ENCODE results near the gene MB. TPM values are rescaled to one million over a fixed set of nuclear protein-coding genes. Genes with fewer than 3 reads are reported as not detected.

Gene MB
- total and polyA plus RNA-seq, 5 donors from 2014 or later = not detected

DNA sequence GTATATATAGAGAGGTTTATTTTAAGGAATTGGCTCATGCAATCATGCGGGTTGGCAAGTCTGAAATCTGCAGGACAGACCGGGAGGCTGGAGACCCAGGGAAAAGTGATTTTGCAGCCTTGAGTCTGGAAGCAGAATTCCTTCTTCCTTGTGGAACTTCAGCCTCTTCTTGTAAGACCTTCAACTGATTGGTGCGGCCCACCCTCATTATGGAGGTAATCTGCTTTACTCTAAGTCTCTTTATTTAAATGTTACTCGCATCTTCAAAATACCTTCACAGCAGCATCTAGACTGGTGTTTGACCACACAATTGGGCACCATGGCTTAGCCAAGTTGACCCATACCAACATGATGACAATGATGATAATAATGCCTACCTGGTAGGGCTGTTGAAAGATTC, 17.8 kb downstream of the MB start:
- Histone ChIP-seq H3K9me3 (ENCODE audit: control insufficient read depth in 2 of 2, low read length in 2 of 2) (no peaks in the 10 kb centered on the region), H3K36me3 (ENCODE audit: control insufficient read depth, insufficient read depth, low read length) (no peaks in the 10 kb centered on the region), H3K27me3 (ENCODE audit: control insufficient read depth, insufficient read depth, low read length) (no peaks in the 10 kb centered on the region), H3K4me1 (ENCODE audit: control insufficient read depth, insufficient read depth, low read length, poor library complexity, severe bottlenecking) (no peaks in the 10 kb centered on the region), H3K4me3 (ENCODE audit: low read depth, low read length) (no peak overlapping the region), H3K27ac (ENCODE audit: insufficient read depth, low read length, poor library complexity, severe bottlenecking) (no peak overlapping the region)
- no peak overlapping the region for H3K4me3 Mint-ChIP-seq
- no peaks in the 10 kb centered on the region for H3K36me3 Mint-ChIP-seq
- DNase-seq (no peak), ATAC-seq (ENCODE audit: low read depth in 2 of 2) (no peak)
- no peak overlapping the region for H3K27ac Mint-ChIP-seq
- no peaks in the 10 kb centered on the region for H3K27me3 Mint-ChIP-seq
- H3K9me3 Mint-ChIP-seq = peaks cover 0 to 3% (median 0%) of the 10 kb centered on the region in 7 donors
- H3K4me1 Mint-ChIP-seq = no peaks in the 10 kb centered on the region

DNA sequence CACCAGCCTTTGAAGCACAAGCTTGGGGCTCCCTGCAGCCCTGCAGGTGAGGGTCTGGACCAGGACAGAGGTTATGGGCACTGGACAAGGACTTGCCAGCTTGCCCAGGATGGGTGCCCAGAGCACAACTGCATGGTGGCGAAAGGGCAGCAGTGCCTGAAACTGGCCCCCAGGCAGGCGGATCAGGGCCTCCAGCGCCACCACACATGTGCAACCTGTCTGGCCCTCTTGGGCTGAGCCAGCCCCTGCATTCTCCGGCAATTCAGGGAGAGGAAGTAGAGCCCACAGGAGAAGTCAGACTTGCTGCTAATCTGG, 18.8 kb downstream of the MB start:
- no peak overlapping the region for H3K4me3 Mint-ChIP-seq
- H3K27me3 Mint-ChIP-seq = no peaks in the 10 kb centered on the region
- no peaks in the 10 kb centered on the region for H3K36me3 Mint-ChIP-seq

DNA sequence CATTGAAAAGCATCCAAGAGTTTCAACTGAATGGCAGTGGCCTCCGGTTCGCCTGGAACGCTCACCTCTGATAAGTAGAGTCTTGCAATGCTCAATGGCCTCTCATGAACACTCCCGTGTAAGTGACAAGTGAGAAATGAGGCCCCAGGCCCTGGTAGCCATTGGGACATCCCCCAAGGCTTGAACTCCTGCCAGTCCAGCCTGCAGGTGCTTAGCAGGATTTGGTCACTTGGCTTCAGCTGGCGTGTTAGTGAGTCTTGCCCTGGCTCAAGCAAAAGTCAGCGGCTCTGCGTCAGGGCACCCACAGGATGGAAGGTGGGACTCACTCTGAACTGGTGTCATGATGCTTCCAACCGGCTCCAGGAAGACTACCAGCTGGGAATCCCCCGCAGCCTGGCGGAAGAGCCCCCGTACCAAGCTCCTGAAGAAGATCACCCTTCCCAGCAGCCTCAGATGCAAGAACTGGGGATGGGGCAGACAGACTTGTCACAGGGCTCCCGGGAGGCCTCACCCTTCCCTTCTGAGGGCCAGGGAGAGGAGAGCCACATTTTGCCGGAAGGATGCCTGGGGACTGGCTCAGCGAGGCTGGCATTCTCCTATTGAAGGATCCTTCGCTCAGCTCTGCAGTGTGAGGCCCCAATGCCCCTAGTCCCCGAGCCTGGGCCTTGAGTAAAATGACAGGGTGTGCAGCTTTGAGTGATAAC, 19.3 kb downstream of the MB start:
- H3K4me3 Mint-ChIP-seq = no peak overlapping the region
- Histone ChIP-seq H3K9me3 (ENCODE audit: control insufficient read depth in 2 of 2, low read length in 2 of 2) (no peaks in the 10 kb centered on the region), H3K4me3 (ENCODE audit: low read depth, low read length) (no peak overlapping the region), H3K27ac (ENCODE audit: insufficient read depth, low read length, poor library complexity, severe bottlenecking) (no peak overlapping the region), H3K27me3 (ENCODE audit: control insufficient read depth, insufficient read depth, low read length) (no peaks in the 10 kb centered on the region), H3K4me1 (ENCODE audit: control insufficient read depth, insufficient read depth, low read length, poor library complexity, severe bottlenecking) (no peaks in the 10 kb centered on the region), H3K36me3 (ENCODE audit: control insufficient read depth, insufficient read depth, low read length) (no peaks in the 10 kb centered on the region)
- H3K27me3 Mint-ChIP-seq = no peaks in the 10 kb centered on the region
- DNase-seq = no peak
- no peaks in the 10 kb centered on the region for H3K9me3 Mint-ChIP-seq
- H3K27ac Mint-ChIP-seq = no peak overlapping the region
- no peaks in the 10 kb centered on the region for H3K36me3 Mint-ChIP-seq
- no peak for ATAC-seq (ENCODE audit: low read depth in 2 of 2)
- no peaks in the 10 kb centered on the region for H3K4me1 Mint-ChIP-seq

More for the DNA sequence above, 18.8 kb downstream of the MB start:
- Histone ChIP-seq H3K27ac (ENCODE audit: insufficient read depth, low read length, poor library complexity, severe bottlenecking) (no peak overlapping the region), H3K9me3 (ENCODE audit: control insufficient read depth in 2 of 2, low read length in 2 of 2) (no peaks in the 10 kb centered on the region), H3K27me3 (ENCODE audit: control insufficient read depth, insufficient read depth, low read length) (no peaks in the 10 kb centered on the region), H3K4me1 (ENCODE audit: control insufficient read depth, insufficient read depth, low read length, poor library complexity, severe bottlenecking) (no peaks in the 10 kb centered on the region), H3K36me3 (ENCODE audit: control insufficient read depth, insufficient read depth, low read length) (no peaks in the 10 kb centered on the region), H3K4me3 (ENCODE audit: low read depth, low read length) (no peak overlapping the region)
- ATAC-seq (ENCODE audit: low read depth in 2 of 2) (no peak), DNase-seq (no peak)
- H3K27ac Mint-ChIP-seq = no peak overlapping the region
- no peaks in the 10 kb centered on the region for H3K4me1 Mint-ChIP-seq
- H3K9me3 Mint-ChIP-seq = peaks cover 0 to 3% (median 0%) of the 10 kb centered on the region in 7 donors

DNA sequence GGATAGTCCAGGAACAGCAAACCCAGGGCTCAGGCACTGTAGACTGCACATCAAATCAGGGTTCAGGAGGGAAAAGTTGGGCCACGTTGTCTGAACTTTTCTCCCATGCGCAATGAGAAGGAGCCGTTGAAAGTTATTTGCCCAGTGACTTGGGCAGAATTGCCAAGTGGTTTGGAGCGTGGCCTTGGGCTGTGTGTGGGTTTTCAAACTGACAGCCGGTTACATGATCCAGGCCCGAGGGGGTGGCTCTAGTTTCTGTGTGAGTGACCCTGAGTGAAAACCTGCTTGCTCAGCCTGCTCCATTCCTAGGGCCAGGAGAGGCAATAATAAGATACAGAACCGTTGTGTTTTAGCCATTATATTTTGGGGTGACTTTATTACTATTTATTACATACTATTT, 20.3 kb downstream of the MB start:
- Mint-ChIP-seq H3K9me3 (no peaks in the 10 kb centered on the region), H3K36me3 (no peaks in the 10 kb centered on the region), H3K27ac (no peak overlapping the region), H3K4me1 (no peaks in the 10 kb centered on the region), H3K27me3 (no peaks in the 10 kb centered on the region), H3K4me3 (no peak overlapping the region)
- H3K4me3 ChIP-seq (ENCODE audit: low read depth, low read length) = no peak overlapping the region
- no peaks in the 10 kb centered on the region for H3K27me3 ChIP-seq (ENCODE audit: control insufficient read depth, insufficient read depth, low read length)
- ATAC-seq (ENCODE audit: low read depth in 2 of 2) (no peak), DNase-seq (no peak)
- H3K27ac ChIP-seq (ENCODE audit: insufficient read depth, low read length, poor library complexity, severe bottlenecking) = no peak overlapping the region
- H3K9me3 ChIP-seq (ENCODE audit: control insufficient read depth in 2 of 2, low read length in 2 of 2) = no peaks in the 10 kb centered on the region
- no peaks in the 10 kb centered on the region for H3K4me1 ChIP-seq (ENCODE audit: control insufficient read depth, insufficient read depth, low read length, poor library complexity, severe bottlenecking)
- no peaks in the 10 kb centered on the region for H3K36me3 ChIP-seq (ENCODE audit: control insufficient read depth, insufficient read depth, low read length)

DNA sequence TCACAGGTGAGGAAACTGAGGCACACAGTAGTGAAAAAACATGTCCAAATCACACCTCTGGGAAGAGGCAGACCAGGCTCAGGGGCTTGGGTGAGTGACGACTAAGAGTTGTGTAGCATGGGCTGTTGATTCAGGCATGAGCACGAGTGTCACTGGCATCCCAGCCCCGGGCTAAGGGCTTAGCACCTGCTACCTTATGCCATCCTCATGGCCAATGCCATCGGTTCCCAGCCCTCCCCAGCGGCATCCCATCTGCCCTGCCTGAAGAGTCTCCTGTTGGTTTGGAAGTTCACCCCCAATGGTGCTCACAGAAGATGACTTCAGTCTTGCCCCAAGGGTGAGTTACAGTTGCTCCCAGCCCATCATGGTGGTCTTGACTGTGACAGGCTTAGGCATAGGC, 22.4 kb downstream of the MB start:
- Mint-ChIP-seq H3K4me1 (no peaks in the 10 kb centered on the region), H3K9me3 (no peaks in the 10 kb centered on the region), H3K27ac (no peak overlapping the region), H3K27me3 (peaks cover 5% of the 10 kb centered on the region), H3K4me3 (no peak overlapping the region), H3K36me3 (no peaks in the 10 kb centered on the region)
- Histone ChIP-seq H3K9me3 (ENCODE audit: control insufficient read depth in 2 of 2, low read length in 2 of 2) (no peaks in the 10 kb centered on the region), H3K4me1 (ENCODE audit: control insufficient read depth, insufficient read depth, low read length, poor library complexity, severe bottlenecking) (no peaks in the 10 kb centered on the region), H3K27ac (ENCODE audit: insufficient read depth, low read length, poor library complexity, severe bottlenecking) (no peak overlapping the region), H3K36me3 (ENCODE audit: control insufficient read depth, insufficient read depth, low read length) (no peaks in the 10 kb centered on the region), H3K4me3 (ENCODE audit: low read depth, low read length) (no peak overlapping the region), H3K27me3 (ENCODE audit: control insufficient read depth, insufficient read depth, low read length) (no peaks in the 10 kb centered on the region)
- no peak for DNase-seq
- ATAC-seq (ENCODE audit: low read depth in 2 of 2) = no peak

DNA sequence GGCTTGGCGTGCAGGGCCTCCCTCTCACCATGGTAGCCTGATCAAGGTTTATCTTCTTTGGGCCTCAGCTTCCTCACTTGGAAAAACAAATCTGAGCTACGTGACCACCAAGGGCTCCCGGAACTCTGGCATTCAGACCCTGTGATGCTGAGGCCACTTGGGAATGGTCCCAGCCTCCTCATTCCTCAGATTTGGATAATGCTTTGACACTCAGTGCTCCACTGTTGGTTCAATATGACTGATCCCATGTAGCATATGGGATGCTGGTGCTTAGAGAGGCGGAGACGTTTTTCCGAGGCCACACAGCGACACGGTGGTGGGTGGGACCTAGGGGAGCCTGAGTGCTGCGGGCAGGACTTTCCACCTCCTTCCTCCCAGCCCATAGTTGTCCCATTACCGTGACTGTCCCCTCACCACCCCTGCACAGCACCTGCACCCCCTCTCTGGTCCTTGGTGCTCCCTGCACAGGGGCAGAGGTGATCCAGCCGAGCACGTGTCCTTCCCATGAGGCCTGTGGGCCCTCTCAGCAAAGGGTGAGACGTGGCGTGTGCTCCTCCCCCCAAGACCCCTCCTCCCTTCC, 23.1 kb downstream of the MB start:
- H3K4me3 Mint-ChIP-seq = no peak overlapping the region

DNA sequence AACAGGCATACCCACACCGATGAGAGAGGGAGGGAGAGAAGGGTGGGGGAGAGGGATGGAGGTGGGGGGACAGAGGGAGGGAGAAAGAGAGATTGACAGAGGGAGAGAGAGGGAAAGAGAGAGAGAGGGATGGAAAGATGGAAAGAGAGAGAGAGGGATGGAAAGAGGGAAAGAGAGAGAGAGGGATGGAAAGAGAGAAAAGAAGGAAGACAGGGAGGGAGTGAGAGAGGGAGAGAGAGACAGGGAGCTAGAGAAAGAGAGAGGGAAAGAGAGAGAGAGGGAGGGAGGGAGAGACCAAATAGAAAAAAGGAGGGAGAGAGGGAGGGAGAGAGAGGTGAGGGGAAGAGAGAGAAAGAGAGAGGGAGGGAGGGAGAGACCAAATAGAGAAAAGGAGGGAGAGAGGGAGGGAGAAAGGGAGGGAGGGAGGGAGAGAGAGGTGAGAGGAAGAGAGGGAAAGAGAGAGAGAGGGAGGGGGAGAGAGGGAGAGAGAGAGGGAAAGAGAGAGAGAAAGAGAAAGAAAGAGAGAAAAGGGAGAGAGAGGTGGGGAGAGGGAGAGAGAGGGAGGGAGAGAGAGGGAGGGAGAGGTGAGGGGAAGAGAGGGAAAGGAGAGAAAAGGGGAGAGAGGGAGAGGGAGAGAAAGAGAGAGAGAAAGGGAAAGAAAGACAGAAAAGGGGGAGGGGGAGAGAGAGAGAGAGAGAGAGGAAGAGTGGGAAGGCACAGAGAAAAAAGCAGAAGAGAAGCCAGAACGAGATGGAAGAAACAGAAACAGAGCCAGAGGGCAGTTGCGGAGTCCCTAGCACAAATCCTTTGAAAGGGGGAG, 23.8 kb downstream of the MB start:
- H3K27me3 ChIP-seq (ENCODE audit: control insufficient read depth, insufficient read depth, low read length) = no peaks in the 10 kb centered on the region
- no peaks in the 10 kb centered on the region for H3K4me1 Mint-ChIP-seq
- no peaks in the 10 kb centered on the region for H3K4me1 ChIP-seq (ENCODE audit: control insufficient read depth, insufficient read depth, low read length, poor library complexity, severe bottlenecking)
- H3K27ac Mint-ChIP-seq = no peak overlapping the region
- DNase-seq (no peak), ATAC-seq (ENCODE audit: low read depth in 2 of 2) (no peak)
- H3K27ac ChIP-seq (ENCODE audit: insufficient read depth, low read length, poor library complexity, severe bottlenecking) = no peak overlapping the region
- H3K36me3 ChIP-seq (ENCODE audit: control insufficient read depth, insufficient read depth, low read length) = no peaks in the 10 kb centered on the region
- peaks cover 9% of the 10 kb centered on the region for H3K27me3 Mint-ChIP-seq
- H3K9me3 ChIP-seq (ENCODE audit: control insufficient read depth in 2 of 2, low read length in 2 of 2) = no peaks in the 10 kb centered on the region
- no peaks in the 10 kb centered on the region for H3K36me3 Mint-ChIP-seq
- no peak overlapping the region for H3K4me3 Mint-ChIP-seq
- H3K9me3 Mint-ChIP-seq = no peaks in the 10 kb centered on the region
- H3K4me3 ChIP-seq (ENCODE audit: low read depth, low read length) = no peak overlapping the region

More for the DNA sequence above, 23.1 kb downstream of the MB start:
- Histone ChIP-seq H3K36me3 (ENCODE audit: control insufficient read depth, insufficient read depth, low read length) (no peaks in the 10 kb centered on the region), H3K4me1 (ENCODE audit: control insufficient read depth, insufficient read depth, low read length, poor library complexity, severe bottlenecking) (no peaks in the 10 kb centered on the region), H3K27ac (ENCODE audit: insufficient read depth, low read length, poor library complexity, severe bottlenecking) (no peak overlapping the region), H3K9me3 (ENCODE audit: control insufficient read depth in 2 of 2, low read length in 2 of 2) (no peaks in the 10 kb centered on the region), H3K4me3 (ENCODE audit: low read depth, low read length) (no peak overlapping the region), H3K27me3 (ENCODE audit: control insufficient read depth, insufficient read depth, low read length) (no peaks in the 10 kb centered on the region)
- no peaks in the 10 kb centered on the region for H3K4me1 Mint-ChIP-seq
- H3K36me3 Mint-ChIP-seq = no peaks in the 10 kb centered on the region
- H3K27me3 Mint-ChIP-seq = peaks cover 5% of the 10 kb centered on the region
- no peak for DNase-seq
- ATAC-seq (ENCODE audit: low read depth in 2 of 2) = no peak
- no peaks in the 10 kb centered on the region for H3K9me3 Mint-ChIP-seq
- no peak overlapping the region for H3K27ac Mint-ChIP-seq
